T-cell (primary cell): ENCODE measurements around the gene RAP1A. TPM values are rescaled to one million over a fixed set of nuclear protein-coding genes. Genes with fewer than 3 reads are reported as not detected.
A peak's percentile ranks its signal among the peaks of the same experiment; 100 is the strongest.

Source experiments
- ATAC-seq, 4 experiments: fragments of 200-7000 bp in 3 of 4; fragments of 150-1000 bp in 1 of 4; cut with Tn5 transposase; replicated peaks in 1 of 4; 1 replicate in 3 of 4; 2 replicates in 1 of 4; pipeline ENCODE4 v1.10.0; 2021; ENCODE audit warnings: moderate library complexity in 3 of 4, mild to moderate bottlenecking in 2 of 4, moderate number of reproducible peaks in 1 of 4
- CTCF ChIA-PET, 2 donors: fragments of 300-600 bp; sonication (Branson Sonifier 250); formaldehyde crosslinking; loops; one replicate each; lab custom pipeline; 2022; ENCODE audit warnings: antibody characterized with exemption in 2 of 2; lab: Charles Lee
- POLR2A ChIA-PET, 2 donors: fragments of 300-600 bp; sonication (Branson Sonifier 250); formaldehyde crosslinking; loops; one replicate each; lab custom pipeline; 2022; ENCODE audit warnings: antibody characterized with exemption in 2 of 2; lab: Charles Lee
- DNase-seq, 35 experiments: peaks; one replicate each; pipeline versions ENCODE4 v3.0.0 to v3.0.0-alpha.2; 2013 to 2023
- H3K27ac ChIP-seq: one replicate; pipeline ENCODE4 v1.5.1; 2013; ENCODE audit warnings: low read length
- H3K27me3 ChIP-seq, 2 experiments: replicated peaks in 1 of 2; 1 replicate in 1 of 2; 2 replicates in 1 of 2; pipeline versions ENCODE4 v1.6.1 to v1.7.0; 2013; ENCODE audit warnings: low read length in 1 of 2, mixed read lengths in 1 of 2; ENCODE audit not compliant: control insufficient read depth in 2 of 2, insufficient read depth in 2 of 2; ENCODE audit errors: extremely low read depth in 1 of 2
- H3K36me3 ChIP-seq, 2 donors: 1 replicate in 1 of 2; 2 replicates in 1 of 2; pipeline versions ENCODE4 v1.6.1 to v1.7.0; 2013; ENCODE audit warnings: low read length in 1 of 2; ENCODE audit not compliant: control insufficient read depth in 2 of 2, insufficient read depth in 1 of 2; ENCODE audit errors: extremely low read depth in 1 of 2
- H3K4me1 ChIP-seq, 2 experiments: 1 replicate in 1 of 2; 2 replicates in 1 of 2; pipeline versions ENCODE4 v1.6.1 to v1.7.0; 2013; ENCODE audit warnings: low read length in 2 of 2, mixed read lengths in 1 of 2; ENCODE audit not compliant: insufficient read depth in 2 of 2, control insufficient read depth in 1 of 2; ENCODE audit errors: extremely low read depth in 1 of 2
- H3K4me3 ChIP-seq, 2 donors: 1 replicate in 1 of 2; 2 replicates in 1 of 2; pipeline versions ENCODE4 v1.5.1 to v1.7.0; 2013; ENCODE audit warnings: mild to moderate bottlenecking in 2 of 2, low read length in 1 of 2, moderate library complexity in 1 of 2; ENCODE audit not compliant: control insufficient read depth in 1 of 2; ENCODE audit errors: extremely low read depth in 1 of 2
- H3K9me3 ChIP-seq: 2 replicates; pipeline ENCODE4 v1.7.0; 2013
- H3K27ac Mint-ChIP-seq, 2 donors: one replicate each; pipeline ENCODE4 v1.8.0; 2020 to 2021; ENCODE audit warnings: mild to moderate bottlenecking in 2 of 2, mixed read lengths in 2 of 2
- H3K27me3 Mint-ChIP-seq, 2 donors: one replicate each; pipeline ENCODE4 v1.8.0; 2021 to 2022; ENCODE audit warnings: mixed read lengths in 2 of 2
- H3K36me3 Mint-ChIP-seq: one replicate; pipeline ENCODE4 v1.8.0; 2021; ENCODE audit warnings: mixed read lengths
- H3K4me1 Mint-ChIP-seq, 3 donors: one replicate each; pipeline ENCODE4 v1.8.0; 2020 to 2022; ENCODE audit warnings: mixed read lengths in 3 of 3, mild to moderate bottlenecking in 1 of 3
- H3K4me3 Mint-ChIP-seq, 3 donors: one replicate each; pipeline ENCODE4 v1.8.0; 2020 to 2022; ENCODE audit warnings: mild to moderate bottlenecking in 3 of 3, mixed read lengths in 3 of 3, moderate library complexity in 3 of 3
- H3K9me3 Mint-ChIP-seq, 3 donors: one replicate each; pipeline ENCODE4 v1.8.0; 2020 to 2022; ENCODE audit warnings: mixed read lengths in 3 of 3
- WGBS: methylation state at CpG from one replicate; pipeline ENCODE4 v1.1.5; 2013; ENCODE audit warnings: missing lambda C conversion rate; ENCODE audit not compliant: insufficient coverage; 5-methylcytosine and 5-hydroxymethylcytosine counted together
- total RNA-seq, 35 experiments: library from RNA in 6 of 35; stranded (reverse) in 6 of 35; fragments of 120-200 nt in 1 of 35; gene quantifications; one replicate each; pipeline versions ENCODE4 v1.2.1 to v1.2.4 and lab custom pipeline; 2013 to 2026

RAP1A gene
- total RNA-seq, 5 donors from 2014 or later (not counting 1 experiment from before 2014, with no cell fraction given), result 95.0 to 108 (median 103) TPM

DNA sequence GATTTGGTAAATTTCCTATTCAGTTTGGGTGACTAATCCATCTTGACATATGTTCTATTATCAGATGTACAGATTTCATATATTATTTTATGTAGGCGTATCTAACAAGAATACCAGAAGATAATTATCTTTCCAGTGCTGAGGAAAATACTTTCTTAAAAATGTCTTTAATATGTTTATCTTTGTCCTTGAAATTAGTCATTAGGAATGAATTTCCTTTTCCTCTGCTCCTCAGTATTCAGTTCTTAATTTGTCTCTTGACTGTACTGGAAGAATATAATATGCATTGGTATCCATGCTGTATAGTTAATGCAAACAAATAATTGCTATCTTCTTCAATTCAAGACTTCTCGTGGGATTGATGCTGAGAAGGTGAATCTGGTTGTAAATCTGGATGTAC is 142.7 kb downstream of the RAP1A start:
- POLR2A ChIA-PET, result no interaction called here
- peaks cover 19 to 29% (median 22%) of the 10 kb centered on the region in 3 donors for H3K4me1 Mint-ChIP-seq
- Histone ChIP-seq H3K4me1 (no peaks in the 10 kb centered on the region), H3K9me3 (no peaks in the 10 kb centered on the region), H3K4me3 (no peak overlapping the region), H3K36me3 (peaks cover 0 to 84% of the 10 kb centered on the region in 2 donors), H3K27ac (no peak overlapping the region), H3K27me3 (no peaks in the 10 kb centered on the region)
- H3K36me3 Mint-ChIP-seq, result peaks cover 60% of the 10 kb centered on the region
- H3K27ac Mint-ChIP-seq, result peak overlapping the region; percentile 28 to 41
- ATAC-seq, result no peak
- no peaks in the 10 kb centered on the region for H3K27me3 Mint-ChIP-seq
- no peak for DNase-seq
- H3K9me3 Mint-ChIP-seq, result no peaks in the 10 kb centered on the region
- no peak overlapping the region for H3K4me3 Mint-ChIP-seq
- CTCF ChIA-PET, result interaction anchor here in 1 of 2 donors (0.5 to 1.3 kb wide), 4 partner anchors 11 to 1168 kb away, joined by 3 to 5 read pairs (median 4); no protein-coding TSS in a partner anchor
- WGBS, result no CpG with 5 or more reads among the region's 2 CpGs

Other genes with a start within 250 kb of the RAP1A start
- 10 to 100 TPM in 2 of 5 donors, 1 to 10 TPM in 3; 4.7 to 11.6 (median 8.6) TPM for gene OVGP1, start 192.1 kb upstream of the RAP1A start, total RNA-seq
- gene WDR77, start 170.5 kb upstream of the RAP1A start, total RNA-seq, result 10 to 100 TPM; 22.5 to 40.1 (median 33.1) TPM
- 100 to 1,000 TPM in 3 of 5 donors, 10 to 100 TPM in 2; 88.1 to 129 (median 118) TPM for gene ATP5PB, start 170.3 kb upstream of the RAP1A start, total RNA-seq
- gene C1orf162, start 145.8 kb upstream of the RAP1A start, total RNA-seq, result 10 to 100 TPM; 42.9 to 55.1 (median 46.1) TPM
- gene ADORA3, start 116.2 kb upstream of the RAP1A start, total RNA-seq, result under 1 TPM in 1 of 5 donors, not detected in 4; 0.30 TPM
- gene TMIGD3, start 116.2 kb upstream of the RAP1A start, total RNA-seq, result not detected
- 1 to 10 TPM in 3 of 5 donors, not detected in 2; 1.2 to 2.7 (median 1.2) TPM for gene INKA2, start 119.6 kb downstream of the RAP1A start, total RNA-seq
- gene DDX20, start 136.1 kb downstream of the RAP1A start, total RNA-seq, result 10 to 100 TPM; 16.7 to 19.8 (median 17.5) TPM